ENCODE data around the gene MED13L.

GRCh38 chr12:116161588-116161987, 115.9 kb downstream of the MED13L start:
- TF ChIP-seq CTCF (conservative IDR thresholded peaks at IDR 0.05 in 1 of 2, IDR thresholded peaks at IDR 0.05 in 1 of 2; ENCODE audit: low read depth in 1 of 2, low read length in 2 of 2) (peak in 1 of 2 donors; percentile 10), EZH2 (IDR thresholded peaks at IDR 0.05; ENCODE audit: low read length, missing control alignments) (no peak)
